OCI-LY7 (cell line): Measurements from ENCODE around the gene HEY2. TPM values are rescaled to one million over a fixed set of nuclear protein-coding genes. Genes with fewer than 3 reads are reported as not detected.

Experiments used
- total RNA-seq, 2 experiments: library from RNA; depleted of rRNA in 1 of 2; stranded (reverse); fragments of >200 nt in 1 of 2; shearing (Covaris generic) in 1 of 2; gene quantifications; 2 replicates each; pipeline ENCODE4 v1.2.3, GENCODE V29; 2014 to 2022

HEY2 gene
- total RNA-seq, 2 experiments from 2014 or later = 0.32 to 1.3 TPM

Other genes with a start within 250 kb of the HEY2 start
- gene NCOA7, start 41.3 kb downstream of the HEY2 start, total RNA-seq (2014; rRNA removed; shearing (Covaris generic)) = 14.8 and 18.1 TPM in 2 replicates
- 49.0 and 52.2 TPM in 2 replicates for gene NCOA7, start 41.3 kb downstream of the HEY2 start, total RNA-seq (2022)
- gene HINT3, start 207.1 kb downstream of the HEY2 start, total RNA-seq (2014; rRNA removed; shearing (Covaris generic)) = 10.4 and 11.8 TPM in 2 replicates
- gene HINT3, start 207.1 kb downstream of the HEY2 start, total RNA-seq (2022) = 10.6 and 12.1 TPM in 2 replicates
- 42.5 and 46.8 TPM in 2 replicates for gene TRMT11, start 236.9 kb downstream of the HEY2 start, total RNA-seq (2014; rRNA removed; shearing (Covaris generic))
- 31.0 and 32.9 TPM in 2 replicates for gene TRMT11, start 236.9 kb downstream of the HEY2 start, total RNA-seq (2022)